ENCODE measurements around the gene C16orf90. TPM values are rescaled to one million over a fixed set of nuclear protein-coding genes. Genes with fewer than 3 reads are reported as not detected.

Gene C16orf90
- total and polyA plus RNA-seq, 4 donors: not detected

GRCh38 chr16:3479654-3480216 is 15.6 kb downstream of the C16orf90 start:
- no peak for DNase-seq (ENCODE audit: low spot score)
- no peaks in the 10 kb centered on the region for H3K9me3 ChIP-seq (ENCODE audit: control insufficient read depth in 4 of 4, low read length in 3 of 4)

GRCh38 chr16:3478242-3478925 is 16.9 kb downstream of the C16orf90 start:
- no peak overlapping the region for H3K27ac ChIP-seq (ENCODE audit: low read depth in 1 of 2, low read length in 2 of 2)
- H3K27me3 ChIP-seq (ENCODE audit: control insufficient read depth in 4 of 4, insufficient read depth in 4 of 4, low read length in 3 of 4): no peaks in the 10 kb centered on the region
- no peak overlapping the region for H3K4me3 ChIP-seq (ENCODE audit: low read depth in 1 of 3, low read length in 3 of 3)
- no peaks in the 10 kb centered on the region for H3K9me3 ChIP-seq (ENCODE audit: control insufficient read depth in 4 of 4, low read length in 3 of 4)
- TF ChIP-seq CTCF (IDR thresholded peaks at IDR 0.05; ENCODE audit: low read depth, low read length, missing input control): no peak
- no peak for TF ChIP-seq FOXA1 (IDR thresholded peaks at IDR 0.05)
- TF ChIP-seq NR2F2 (IDR thresholded peaks at IDR 0.05): no peak
- TF ChIP-seq REST (IDR thresholded peaks at IDR 0.05): no peak
- TF ChIP-seq EGR1 (IDR thresholded peaks at IDR 0.05; ENCODE audit: low read depth in 2 of 2): no peak
- no peak for TF ChIP-seq MAX (IDR thresholded peaks at IDR 0.05)
- TF ChIP-seq JUND (IDR thresholded peaks at IDR 0.05): no peak
- TF ChIP-seq TAF1 (conservative IDR thresholded peaks at IDR 0.05): no peak
- TF ChIP-seq HNF4G (IDR thresholded peaks at IDR 0.05): no peak
- no peak for TF ChIP-seq FOXA2 (IDR thresholded peaks at IDR 0.05)
- TF ChIP-seq YY1 (IDR thresholded peaks at IDR 0.05): no peak
- TF ChIP-seq SP1 (IDR thresholded peaks at IDR 0.05): no peak
- no peak for TF ChIP-seq HNF4A (conservative IDR thresholded peaks at IDR 0.05)
- no peak for TF ChIP-seq RAD21 (IDR thresholded peaks at IDR 0.05)
- no peak for TF ChIP-seq RXRA (IDR thresholded peaks at IDR 0.05)
- no peak for TF ChIP-seq ATF3 (IDR thresholded peaks at IDR 0.05)
- TF ChIP-seq GABPA (IDR thresholded peaks at IDR 0.05 in 1 of 2, conservative IDR thresholded peaks at IDR 0.05 in 1 of 2): no peak
- H3K36me3 ChIP-seq (ENCODE audit: control insufficient read depth in 4 of 4, insufficient read depth in 3 of 4, low read depth in 1 of 4, low read length in 3 of 4): peaks cover 11 to 32% (median 27%) of the 10 kb centered on the region in 4 donors
- H3K4me1 ChIP-seq (ENCODE audit: control insufficient read depth in 4 of 4, insufficient read depth in 4 of 4, low read length in 3 of 4): peaks cover 0 to 3% (median 1%) of the 10 kb centered on the region in 4 donors
- WGBS: 90% methylated on average over 11 of the region's 11 CpGs
- no peak for DNase-seq (ENCODE audit: low spot score)
- H3K9ac ChIP-seq (ENCODE audit: low read depth in 1 of 2, low read length in 2 of 2): no peak overlapping the region

More at GRCh38 chr16:3479654-3480216, 15.6 kb downstream of the C16orf90 start:
- no peak overlapping the region for H3K27ac ChIP-seq (ENCODE audit: low read depth in 1 of 2, low read length in 2 of 2)
- no peak overlapping the region for H3K4me3 ChIP-seq (ENCODE audit: low read depth in 1 of 3, low read length in 3 of 3)
- TF ChIP-seq SP1 (IDR thresholded peaks at IDR 0.05) (no peak), YY1 (IDR thresholded peaks at IDR 0.05) (no peak), FOXA2 (IDR thresholded peaks at IDR 0.05) (no peak), ATF3 (IDR thresholded peaks at IDR 0.05) (no peak), NR2F2 (IDR thresholded peaks at IDR 0.05) (no peak), RAD21 (IDR thresholded peaks at IDR 0.05) (no peak), CTCF (IDR thresholded peaks at IDR 0.05; ENCODE audit: low read depth, low read length, missing input control) (no peak)
- peaks cover 17 to 45% (median 40%) of the 10 kb centered on the region in 4 donors for H3K36me3 ChIP-seq (ENCODE audit: control insufficient read depth in 4 of 4, insufficient read depth in 3 of 4, low read depth in 1 of 4, low read length in 3 of 4)
- H3K27me3 ChIP-seq (ENCODE audit: control insufficient read depth in 4 of 4, insufficient read depth in 4 of 4, low read length in 3 of 4): no peaks in the 10 kb centered on the region
- no peaks in the 10 kb centered on the region for H3K4me1 ChIP-seq (ENCODE audit: control insufficient read depth in 4 of 4, insufficient read depth in 4 of 4, low read length in 3 of 4)
- 84% methylated on average over 12 of the region's 12 CpGs for whole genome bisulfite sequencing
- no peak overlapping the region for H3K9ac ChIP-seq (ENCODE audit: low read depth in 1 of 2, low read length in 2 of 2)

Measured in liver (tissue), 9 donors.